Suppressor macrophage treated with lipopolysaccharide for 4 hours (primary cell): Measurements from ENCODE around the gene STX1A.
"Not testable (repeated sequence)": the region's sequence is repeated elsewhere in the genome, so short reads cannot be mapped to it uniquely, and the experiment has no call there.

Experiments
- DNase-seq: peaks from one replicate; pipeline ENCODE4 v3.0.0-alpha.2; 2020

Gene STX1A

GRCh38 chr7:73734619-73735527 is 15.4 kb upstream of the STX1A start:
- peak; percentile 86 for DNase-seq

GRCh38 chr7:73732397-73732796 is 12.9 kb upstream of the STX1A start:
- no peak for DNase-seq

GRCh38 chr7:73730485-73730884 is 11.0 kb upstream of the STX1A start:
- no peak for DNase-seq

- no peak for DNase-seq
These were observed 9.1 kb upstream of the STX1A start for GRCh38 chr7:73728551-73728950.

- DNase-seq = peak; percentile 42
These were observed 8.5 kb upstream of the STX1A start for GRCh38 chr7:73727952-73728351.

GRCh38 chr7:73726083-73726466 is 6.6 kb upstream of the STX1A start:
- no peak for DNase-seq

GRCh38 chr7:73723813-73724212 is 4.3 kb upstream of the STX1A start:
- DNase-seq = no peak

GRCh38 chr7:73722785-73723184 is 3.3 kb upstream of the STX1A start:
- no peak for DNase-seq

- DNase-seq = not testable (repeated sequence)
These were observed 2.7 kb upstream of the STX1A start for GRCh38 chr7:73722182-73722581.

- no peak for DNase-seq
These were observed 1.9 kb upstream of the STX1A start for GRCh38 chr7:73721377-73721817.

- not testable (repeated sequence) for DNase-seq
These were observed 974 bp upstream of the STX1A start for GRCh38 chr7:73720443-73720842.

GRCh38 chr7:73719806-73720169 is 319 bp upstream of the STX1A start:
- no peak for DNase-seq

- no peak for DNase-seq
These were observed 1.0 kb downstream of the STX1A start for GRCh38 chr7:73718438-73718881.

- peak; percentile 87 for DNase-seq
These were observed 1.5 kb downstream of the STX1A start for GRCh38 chr7:73717991-73718405.

GRCh38 chr7:73717025-73717807 is 2.3 kb downstream of the STX1A start:
- no peak for DNase-seq

GRCh38 chr7:73716318-73716890 is 3.1 kb downstream of the STX1A start:
- no peak for DNase-seq

GRCh38 chr7:73715648-73716317 is 3.7 kb downstream of the STX1A start:
- DNase-seq = peak; percentile 87

GRCh38 chr7:73713319-73713718 is 6.2 kb downstream of the STX1A start:
- DNase-seq = not testable (repeated sequence)

- no peak for DNase-seq
These were observed 6.7 kb downstream of the STX1A start for GRCh38 chr7:73712773-73713172.

- DNase-seq = no peak
These were observed 10.4 kb downstream of the STX1A start for GRCh38 chr7:73708961-73709549.

- peak; percentile 21 for DNase-seq
These were observed 12.3 kb downstream of the STX1A start for GRCh38 chr7:73707045-73707631.
